Sigmoid colon (tissue), 3 donors: Measurements from ENCODE around the gene RERG.

Source experiments
- POLR2A ChIP-seq, 2 donors: fragments of 450-650 bp; IDR thresholded peaks; one replicate each; pipeline ENCODE4 v1.6.1; 2016; ENCODE audit warnings: antibody characterized with exemption in 2 of 2, mild to moderate bottlenecking in 2 of 2, moderate library complexity in 2 of 2
- TF ChIP-seq, protein P1 (sequence below), 4 experiments: fragments of 450-650 bp in 3 of 4; fragments of 200-600 bp in 1 of 4; IDR thresholded peaks; one replicate each; pipeline ENCODE4 v1.5.1; 2016 to 2019; ENCODE audit warnings: antibody characterized with exemption in 4 of 4, mild to moderate bottlenecking in 3 of 4, moderate library complexity in 2 of 4

DNA sequence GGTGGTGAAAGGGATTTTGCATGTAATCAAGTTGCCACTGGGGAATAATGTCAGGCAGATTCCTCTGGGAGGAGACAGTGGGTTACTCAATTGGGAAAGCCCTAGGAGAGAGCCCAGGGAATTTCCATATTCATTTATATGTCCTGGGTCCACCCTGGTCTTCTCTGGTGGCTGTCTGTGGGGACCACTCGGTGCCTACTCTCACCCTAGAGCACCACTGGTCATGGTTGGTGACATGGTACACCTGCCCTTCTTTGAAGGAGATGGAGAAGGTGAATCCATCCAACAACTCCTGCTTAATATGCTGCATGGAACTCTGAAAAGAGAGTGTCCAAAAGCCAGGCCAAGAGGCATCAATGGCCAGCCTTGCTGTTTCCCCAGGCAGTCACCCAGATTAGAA is 12.8 kb upstream of the RERG start:
- no peak for TF ChIP-seq POLR2A (IDR thresholded peaks at IDR 0.05)
- TF ChIP-seq, protein P1, sequence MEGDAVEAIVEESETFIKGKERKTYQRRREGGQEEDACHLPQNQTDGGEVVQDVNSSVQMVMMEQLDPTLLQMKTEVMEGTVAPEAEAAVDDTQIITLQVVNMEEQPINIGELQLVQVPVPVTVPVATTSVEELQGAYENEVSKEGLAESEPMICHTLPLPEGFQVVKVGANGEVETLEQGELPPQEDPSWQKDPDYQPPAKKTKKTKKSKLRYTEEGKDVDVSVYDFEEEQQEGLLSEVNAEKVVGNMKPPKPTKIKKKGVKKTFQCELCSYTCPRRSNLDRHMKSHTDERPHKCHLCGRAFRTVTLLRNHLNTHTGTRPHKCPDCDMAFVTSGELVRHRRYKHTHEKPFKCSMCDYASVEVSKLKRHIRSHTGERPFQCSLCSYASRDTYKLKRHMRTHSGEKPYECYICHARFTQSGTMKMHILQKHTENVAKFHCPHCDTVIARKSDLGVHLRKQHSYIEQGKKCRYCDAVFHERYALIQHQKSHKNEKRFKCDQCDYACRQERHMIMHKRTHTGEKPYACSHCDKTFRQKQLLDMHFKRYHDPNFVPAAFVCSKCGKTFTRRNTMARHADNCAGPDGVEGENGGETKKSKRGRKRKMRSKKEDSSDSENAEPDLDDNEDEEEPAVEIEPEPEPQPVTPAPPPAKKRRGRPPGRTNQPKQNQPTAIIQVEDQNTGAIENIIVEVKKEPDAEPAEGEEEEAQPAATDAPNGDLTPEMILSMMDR (IDR thresholded peaks at IDR 0.05), result no peak
